Posterior vena cava (tissue), 2 donors: ENCODE results near the gene FETUB. TPM values are rescaled to one million over a fixed set of nuclear protein-coding genes. Genes with fewer than 3 reads are reported as not detected.
"Not testable (repeated sequence)": the region's sequence is repeated elsewhere in the genome, so short reads cannot be mapped to it uniquely, and the experiment has no call there.

ENCODE experiments used
- DNase-seq: peaks from one replicate; pipeline ENCODE4 v3.0.0-alpha.2; 2020; ENCODE audit warnings: low spot score
- intact Hi-C, 2 donors: fragments of 100-400 bp; cut with DNase I; formaldehyde crosslinking; loops; one replicate each; pipeline versions ENCODE4 v1.14.1 to v1.14.2; 2022 to 2023
- total RNA-seq, 2 donors: library from RNA; stranded (reverse); fragmentation: NEBNext Ultra II Directional; extraction: Animal tissue kit (Norgen Biotek cat#: 25700); gene quantifications; one replicate each; pipeline ENCODE4 v1.2.1, GENCODE V29; 2021
- donor health status: DM: yes; HTN: yes; CAD: no.
- donor health status: DM: yes; HTN: yes; CAD: no.

FETUB gene
- total RNA-seq, 2 donors from 2014 or later = 0.79 to 0.90 TPM

DNA sequence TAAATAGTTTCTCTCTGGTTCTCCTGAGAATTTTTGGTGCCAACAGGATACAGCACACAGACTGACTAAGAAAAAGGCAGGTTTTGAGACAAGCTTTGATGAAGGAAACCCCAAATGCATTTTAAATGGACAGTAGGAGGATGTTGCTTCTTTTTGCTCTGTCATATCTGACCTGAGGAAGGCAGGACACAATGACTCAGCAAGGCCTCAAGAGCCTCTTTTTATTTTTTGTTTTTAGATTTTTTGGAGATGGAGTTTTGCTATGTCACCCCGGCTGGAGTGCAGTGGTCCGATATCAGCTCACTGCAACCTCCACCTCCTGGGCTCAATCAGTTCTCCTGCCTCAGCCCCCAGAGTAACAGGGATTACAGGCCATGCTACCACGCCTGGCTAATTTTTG, 60.1 kb downstream of the FETUB start:
- DNase-seq = no peak
- intact Hi-C loops = no loop called here

GRCh38 chr3:186702451-186702850, 62.3 kb downstream of the FETUB start:
- intact Hi-C loops, DNase-seq: not testable (repeated sequence)

Other genes starting within 250 kb of the FETUB start
- gene CRYGS, start 96.0 kb upstream of the FETUB start, total RNA-seq = 1 to 10 TPM; 1.9 to 2.8 TPM
- 1 to 10 TPM; 6.6 to 9.2 TPM for gene TBCCD1, start 73.1 kb upstream of the FETUB start, total RNA-seq
- 10 to 100 TPM; 37.0 to 39.5 TPM for gene DNAJB11, start 69.7 kb upstream of the FETUB start, total RNA-seq
- gene AHSG, start 27.3 kb upstream of the FETUB start, total RNA-seq = not detected
- not detected for gene HRG, start 25.6 kb downstream of the FETUB start, total RNA-seq
- gene KNG1, start 77.0 kb downstream of the FETUB start, total RNA-seq = under 1 TPM in 1 of 2 donors, not detected in 1; 0.14 TPM
- 100 to 1,000 TPM; 263 to 283 TPM for gene EIF4A2, start 143.2 kb downstream of the FETUB start, total RNA-seq
- 10 to 100 TPM; 10.9 to 12.4 TPM for gene RFC4, start 166.1 kb downstream of the FETUB start, total RNA-seq
- gene ADIPOQ, start 202.3 kb downstream of the FETUB start, total RNA-seq = 1 to 10 TPM; 1.5 to 1.9 TPM